Measurements from ENCODE around the gene NAGS. TPM values are rescaled to one million over a fixed set of nuclear protein-coding genes. Genes with fewer than 3 reads are reported as not detected.
"Not testable (repeated sequence)": the region's sequence is repeated elsewhere in the genome, so short reads cannot be mapped to it uniquely, and the experiment has no call there.

Gene NAGS
- total RNA-seq, 4 donors from 2014 or later, result 0.13 to 1.2 (median 0.34) TPM

- H3K9me3 ChIP-seq, result no peaks in the 10 kb centered on the region
- in situ Hi-C loops (cut with MboI; ENCODE audit: low sequenced_read_pairs in 4 of 4), result no loop called here
- H3K4me3 ChIP-seq, result no peak overlapping the region
- ATAC-seq, result no peak
- no peaks in the 10 kb centered on the region for H3K36me3 ChIP-seq
- no peak for DNase-seq
- H3K4me1 ChIP-seq, result no peaks in the 10 kb centered on the region
- intact Hi-C loops (cut with DNase I; ENCODE audit: low total_unique reads), result no loop called here
- no peak overlapping the region for H3K27ac ChIP-seq
- H3K27me3 ChIP-seq, result peaks cover 0 to 3% (median 0%) of the 10 kb centered on the region in 3 donors
- TF ChIP-seq CTCF (IDR thresholded peaks at IDR 0.05 in 4 of 5, conservative IDR thresholded peaks at IDR 0.05 in 1 of 5) (no peak), POLR2A (IDR thresholded peaks at IDR 0.05) (no peak)
These were observed 41.9 kb upstream of the NAGS start for GRCh38 chr17:43962479-43962878.

GRCh38 chr17:43966276-43966675 is 38.1 kb upstream of the NAGS start:
- Histone ChIP-seq H3K27ac (no peak overlapping the region), H3K27me3 (peaks cover 0 to 3% (median 0%) of the 10 kb centered on the region in 3 donors), H3K4me3 (no peak overlapping the region), H3K9me3 (no peaks in the 10 kb centered on the region), H3K36me3 (no peaks in the 10 kb centered on the region), H3K4me1 (no peaks in the 10 kb centered on the region)
- in situ Hi-C loops (cut with MboI; ENCODE audit: low sequenced_read_pairs in 4 of 4) (no loop called here), intact Hi-C loops (cut with DNase I; ENCODE audit: low total_unique reads) (no loop called here)
- ATAC-seq (no peak), DNase-seq (no peak)
- TF ChIP-seq POLR2A (IDR thresholded peaks at IDR 0.05), result no peak
- TF ChIP-seq CTCF (IDR thresholded peaks at IDR 0.05 in 4 of 5, conservative IDR thresholded peaks at IDR 0.05 in 1 of 5), result no peak

- TF ChIP-seq POLR2A (IDR thresholded peaks at IDR 0.05), result no peak
- no peak for TF ChIP-seq CTCF (IDR thresholded peaks at IDR 0.05 in 4 of 5, conservative IDR thresholded peaks at IDR 0.05 in 1 of 5)
- intact Hi-C loops (cut with DNase I; ENCODE audit: low total_unique reads), result no loop called here
- in situ Hi-C loops (cut with MboI; ENCODE audit: low sequenced_read_pairs in 4 of 4), result no loop called here
These were observed 37.1 kb upstream of the NAGS start for GRCh38 chr17:43967251-43967875.

GRCh38 chr17:43970366-43970765 is 34.1 kb upstream of the NAGS start:
- in situ Hi-C loops (cut with MboI; ENCODE audit: low sequenced_read_pairs in 4 of 4), result no loop called here
- TF ChIP-seq POLR2A (IDR thresholded peaks at IDR 0.05) (no peak), CTCF (IDR thresholded peaks at IDR 0.05 in 4 of 5, conservative IDR thresholded peaks at IDR 0.05 in 1 of 5) (no peak)

More at GRCh38 chr17:43967251-43967875, 37.1 kb upstream of the NAGS start:
- Histone ChIP-seq H3K9me3 (no peaks in the 10 kb centered on the region), H3K4me1 (no peaks in the 10 kb centered on the region), H3K4me3 (no peak overlapping the region), H3K27ac (no peak overlapping the region), H3K27me3 (peaks cover 0 to 3% (median 0%) of the 10 kb centered on the region in 3 donors), H3K36me3 (no peaks in the 10 kb centered on the region)
- DNase-seq (no peak), ATAC-seq (no peak)

GRCh38 chr17:43971436-43971835 is 33.0 kb upstream of the NAGS start:
- peaks cover 0 to 13% (median 3%) of the 10 kb centered on the region in 3 donors for H3K27me3 ChIP-seq
- ATAC-seq; intact Hi-C loops (cut with DNase I; ENCODE audit: low total_unique reads); H3K27ac ChIP-seq; in situ Hi-C loops (cut with MboI; ENCODE audit: low sequenced_read_pairs in 4 of 4); H3K4me1 ChIP-seq; H3K9me3 ChIP-seq; DNase-seq; H3K36me3 ChIP-seq; H3K4me3 ChIP-seq: not testable (repeated sequence)

More at GRCh38 chr17:43970366-43970765, 34.1 kb upstream of the NAGS start:
- H3K4me3 ChIP-seq, result no peak overlapping the region
- H3K36me3 ChIP-seq, result no peaks in the 10 kb centered on the region
- H3K9me3 ChIP-seq, result no peaks in the 10 kb centered on the region
- no peak for DNase-seq
- peaks cover 0 to 13% (median 3%) of the 10 kb centered on the region in 3 donors for H3K27me3 ChIP-seq
- intact Hi-C loops (cut with DNase I; ENCODE audit: low total_unique reads), result no loop called here
- H3K27ac ChIP-seq, result no peak overlapping the region
- ATAC-seq, result no peak
- H3K4me1 ChIP-seq, result no peaks in the 10 kb centered on the region

GRCh38 chr17:43972444-43973212 is 31.8 kb upstream of the NAGS start:
- H3K4me1 ChIP-seq; in situ Hi-C loops (cut with MboI; ENCODE audit: low sequenced_read_pairs in 4 of 4); intact Hi-C loops (cut with DNase I; ENCODE audit: low total_unique reads); ATAC-seq; H3K27ac ChIP-seq; DNase-seq; H3K9me3 ChIP-seq; H3K4me3 ChIP-seq; H3K36me3 ChIP-seq: not testable (repeated sequence)
- H3K27me3 ChIP-seq, result peaks cover 0 to 13% (median 3%) of the 10 kb centered on the region in 3 donors
